ENCODE results near the gene SPATA24. TPM values are rescaled to one million over a fixed set of nuclear protein-coding genes. Genes with fewer than 3 reads are reported as not detected.
"Not testable (repeated sequence)": the region's sequence is repeated elsewhere in the genome, so short reads cannot be mapped to it uniquely, and the experiment has no call there.

The SPATA24 gene
- total RNA-seq, 1 donor from 2014 or later, result 12.4 TPM

DNA sequence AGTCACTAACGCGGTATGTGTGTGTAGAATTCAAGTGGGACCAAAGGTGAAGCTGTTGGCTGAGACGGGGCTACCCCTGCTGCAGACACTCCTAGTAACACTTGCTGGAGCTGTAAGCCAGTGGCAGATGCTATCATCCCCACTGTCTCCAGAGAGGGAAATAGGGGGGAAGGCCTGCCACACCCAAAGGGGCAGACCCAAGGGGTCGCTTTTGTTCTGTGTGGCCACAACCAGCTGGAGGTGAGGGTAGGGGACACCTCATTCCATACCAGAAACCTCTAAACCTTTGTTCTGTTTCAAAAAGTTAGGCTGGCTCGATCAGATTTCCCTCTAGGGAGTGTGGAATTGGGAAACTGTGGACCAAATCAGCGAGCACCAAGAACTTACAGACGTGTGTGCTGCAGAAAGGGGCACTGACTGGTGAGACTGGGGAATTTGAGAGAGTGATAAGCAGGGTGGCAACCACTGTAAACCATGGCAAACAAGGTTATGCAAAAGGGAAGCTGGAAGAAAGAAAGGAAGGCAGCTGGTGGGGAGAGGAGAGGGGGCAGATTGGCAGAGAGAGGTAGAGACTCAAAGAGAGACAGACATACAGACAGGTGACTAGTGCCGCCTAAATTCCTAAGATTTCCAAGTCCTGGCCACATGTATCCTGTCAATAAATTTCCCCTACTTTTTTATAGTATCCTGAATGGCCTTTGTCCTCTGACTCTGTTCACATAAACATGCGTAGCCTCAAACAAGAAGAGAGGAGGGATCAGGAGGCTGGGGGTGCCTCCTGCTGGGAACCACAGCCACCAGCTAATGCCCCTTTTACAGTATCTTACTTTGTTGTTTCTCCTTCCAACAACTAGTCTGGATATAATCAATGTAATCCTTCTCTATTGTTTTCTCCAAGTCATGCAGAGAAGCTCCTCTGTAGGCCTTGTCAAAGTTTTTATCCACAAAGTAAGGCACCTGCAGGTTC, 15.6 kb upstream of the SPATA24 start:
- intact Hi-C loops (cut with DNase I), result loop anchor here (2.0 to 10.0 kb wide), 3 partner anchors 25 to 345 kb away; partner anchors contain the start of gene PROB1
- DNase-seq (ENCODE audit: low spot score), result no peak

DNA sequence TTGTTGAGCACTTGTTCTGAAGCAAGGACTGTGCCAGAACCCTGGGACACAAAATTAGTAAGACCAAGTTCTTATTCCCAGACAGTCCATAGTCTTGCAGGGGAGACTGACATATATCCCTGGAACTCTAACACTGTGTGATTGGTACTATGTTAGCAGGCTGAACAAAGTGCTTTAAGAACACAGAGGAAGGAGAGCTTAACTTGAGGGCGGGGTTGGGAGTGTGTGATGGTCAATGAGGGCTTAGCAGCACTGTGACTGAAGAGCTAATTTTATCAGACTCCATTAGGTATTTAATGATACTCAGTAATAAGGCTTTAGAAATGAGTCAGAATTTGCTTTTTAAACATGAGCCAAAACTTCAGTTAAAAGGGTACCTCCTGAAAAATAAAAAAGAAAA, 14.9 kb upstream of the SPATA24 start:
- DNase-seq (ENCODE audit: low spot score), result no peak
- intact Hi-C loops (cut with DNase I), result loop anchor here (2.0 to 5.0 kb wide), 2 partner anchors 24 to 234 kb away; partner anchors contain the start of gene PROB1

DNA sequence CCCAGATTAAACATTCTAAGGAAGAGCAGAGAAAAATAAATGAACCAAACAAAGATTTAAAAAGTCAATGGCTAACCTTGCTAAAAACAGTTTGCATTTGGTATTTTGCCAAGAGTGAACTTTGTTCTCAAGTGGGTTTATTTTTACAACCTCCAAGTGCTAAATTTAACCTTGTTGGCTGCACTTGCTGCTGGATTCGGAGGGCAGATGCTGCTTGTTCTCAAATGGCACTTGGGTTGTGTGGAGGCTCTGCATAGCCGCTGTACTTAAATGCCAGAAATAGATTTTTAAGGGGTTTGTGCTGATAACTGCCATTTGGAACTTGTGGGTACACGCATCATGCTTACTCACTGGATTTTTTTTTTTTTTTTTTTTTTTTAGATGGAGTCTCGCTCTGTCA, 13.3 kb upstream of the SPATA24 start:
- no peak for DNase-seq (ENCODE audit: low spot score)

DNA sequence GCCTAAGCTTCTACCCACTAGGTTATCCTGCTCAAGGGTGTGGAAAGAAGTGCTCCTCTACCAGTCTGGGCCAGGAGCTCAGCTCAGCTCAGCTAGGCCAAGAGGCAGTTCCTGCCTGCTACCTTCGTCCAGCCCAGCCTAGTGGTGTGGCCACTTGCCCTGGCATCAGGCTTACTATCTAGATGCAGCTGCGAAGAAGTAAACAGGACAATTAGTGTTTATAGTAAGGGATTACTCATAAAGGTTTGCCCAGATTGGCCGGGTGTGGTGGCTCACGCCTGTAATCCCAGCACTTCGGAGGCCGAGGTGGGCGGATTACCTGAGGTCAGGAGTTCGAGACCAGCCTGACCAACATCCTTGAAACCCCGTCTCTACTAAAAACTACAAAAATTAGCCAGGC, 12.8 kb upstream of the SPATA24 start:
- intact Hi-C loops (cut with DNase I), result loop anchor here (5.0 kb wide), 1 partner anchor 236 kb away; no protein-coding TSS in a partner anchor
- DNase-seq (ENCODE audit: low spot score), result no peak

More for the DNA sequence above, 13.3 kb upstream of the SPATA24 start:
- intact Hi-C loops (cut with DNase I), result loop anchor here (5.0 kb wide), 1 partner anchor 235 kb away; no protein-coding TSS in a partner anchor

DNA sequence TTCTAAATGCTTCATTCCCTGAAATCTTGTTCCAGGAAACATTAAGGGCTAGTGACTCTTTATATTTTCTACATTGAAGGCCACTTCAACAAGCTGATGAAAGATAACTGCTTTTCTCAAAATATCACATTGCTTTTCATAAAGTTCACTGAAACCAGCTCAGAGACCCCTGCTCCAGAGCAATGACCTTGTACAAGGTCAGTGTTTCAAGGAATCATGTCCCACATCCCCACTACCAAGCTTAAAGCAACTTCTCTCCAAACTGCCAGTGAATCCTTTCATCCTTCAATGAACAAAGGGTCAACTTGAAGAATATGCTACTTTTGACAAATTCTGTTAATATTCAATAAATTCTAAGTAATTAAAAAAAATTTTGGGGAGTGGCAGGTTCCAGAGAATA, 12.0 kb upstream of the SPATA24 start:
- intact Hi-C loops (cut with DNase I), result loop anchor here (5.0 kb wide), 1 partner anchor 236 kb away; no protein-coding TSS in a partner anchor
- DNase-seq (ENCODE audit: low spot score), result no peak

DNA sequence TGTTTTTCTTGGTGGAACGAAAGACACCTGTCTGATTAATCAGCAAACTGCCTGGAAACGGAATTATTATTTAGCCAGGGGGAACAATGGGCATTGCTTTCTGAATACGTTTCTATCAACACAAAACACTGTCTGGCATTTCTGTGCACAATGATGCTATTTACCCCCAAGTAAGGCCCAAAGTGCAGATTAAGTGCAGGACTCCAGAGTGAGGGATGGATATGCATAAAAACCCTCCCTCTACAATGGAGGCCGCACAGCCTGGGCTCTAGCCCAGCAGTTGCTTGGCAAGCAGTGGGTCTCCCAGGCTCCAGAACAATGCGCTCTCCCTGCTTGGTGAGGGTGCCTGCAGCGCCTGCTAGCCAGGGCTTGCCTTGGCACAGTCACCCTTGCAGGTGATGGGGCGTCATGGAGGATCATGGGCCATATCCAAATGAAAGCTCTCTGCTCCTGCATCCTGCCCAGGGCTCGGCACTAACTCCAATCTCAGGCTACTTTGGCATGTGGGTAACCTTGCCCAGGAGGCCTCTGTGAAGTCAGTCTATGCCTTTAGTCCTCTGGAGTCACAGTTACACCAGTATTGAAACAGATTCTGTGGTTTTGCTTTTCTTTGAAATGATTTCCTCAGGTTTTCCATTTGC, 11.5 kb upstream of the SPATA24 start:
- intact Hi-C loops (cut with DNase I), result loop anchor here (5.0 kb wide), 1 partner anchor 237 kb away; no protein-coding TSS in a partner anchor
- DNase-seq (ENCODE audit: low spot score), result peak; percentile 85

DNA sequence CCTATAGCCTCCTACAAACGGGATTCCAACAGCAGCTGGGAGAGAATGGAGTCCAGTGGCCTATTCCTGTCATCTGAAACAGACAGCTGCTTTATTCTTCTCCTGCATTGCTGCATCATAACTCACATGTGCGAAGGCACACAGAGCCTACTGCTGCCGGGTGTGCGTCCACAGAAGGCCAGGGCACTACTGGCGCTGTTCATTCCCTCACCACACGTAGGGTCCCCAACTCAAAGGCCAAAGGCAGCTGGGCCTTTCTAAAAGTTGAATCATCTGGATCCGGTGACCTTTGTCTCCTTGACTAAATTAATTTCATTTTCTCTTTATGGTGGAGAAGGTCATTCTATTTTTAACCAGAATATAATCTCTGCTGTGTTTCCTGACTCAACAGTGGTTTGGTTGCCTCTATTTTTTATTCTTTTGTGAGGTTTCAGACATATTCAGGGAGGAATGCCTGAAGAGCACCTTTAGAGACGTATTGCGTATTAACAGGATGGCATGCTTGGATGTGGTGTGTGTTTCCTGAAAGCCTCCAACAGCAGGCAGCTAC, 10.8 kb upstream of the SPATA24 start:
- DNase-seq (ENCODE audit: low spot score), result no peak
- intact Hi-C loops (cut with DNase I), result loop anchor here (5.0 kb wide), 1 partner anchor 238 kb away; no protein-coding TSS in a partner anchor

DNA sequence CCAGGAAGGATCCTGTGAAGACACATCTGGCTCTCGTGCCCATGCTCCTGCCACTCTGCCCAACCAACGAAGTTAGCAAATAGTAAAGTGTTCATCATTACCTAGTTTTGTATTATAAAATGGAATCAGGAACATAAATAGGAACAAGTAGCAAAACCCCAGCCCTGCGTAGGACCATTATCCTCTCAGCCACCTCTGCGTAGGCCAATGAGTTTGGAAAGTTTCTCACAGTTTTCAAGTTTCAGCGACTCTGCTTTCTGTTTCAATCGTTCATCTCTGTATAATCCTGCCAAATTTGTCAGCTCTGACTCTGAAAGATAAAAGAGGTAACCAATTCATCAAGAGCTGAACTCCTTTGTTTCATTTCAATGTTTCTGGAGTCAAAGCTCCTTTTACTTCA, 10.1 kb upstream of the SPATA24 start:
- intact Hi-C loops (cut with DNase I), result no loop called here
- DNase-seq (ENCODE audit: low spot score), result no peak

DNA sequence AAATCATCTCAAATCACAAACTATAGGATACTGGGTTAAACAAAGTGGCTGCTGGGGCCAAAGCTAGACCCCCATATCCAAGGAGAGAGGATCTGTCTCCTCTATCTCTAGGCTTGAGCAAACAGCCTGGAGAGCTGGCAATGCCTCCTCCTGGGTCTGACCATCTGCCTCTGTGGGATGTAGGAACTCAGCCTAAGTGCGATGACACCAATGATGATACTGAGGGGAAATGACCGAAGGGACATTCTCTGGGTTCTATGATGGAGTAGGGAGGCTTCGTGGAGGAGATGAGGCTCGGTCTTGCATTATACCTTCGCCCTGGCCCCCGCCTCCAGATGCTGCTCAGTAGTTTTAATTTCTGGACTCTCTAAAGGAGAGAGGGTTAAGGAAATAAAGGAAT, 9.3 kb upstream of the SPATA24 start:
- intact Hi-C loops (cut with DNase I), result no loop called here
- DNase-seq (ENCODE audit: low spot score), result no peak

DNA sequence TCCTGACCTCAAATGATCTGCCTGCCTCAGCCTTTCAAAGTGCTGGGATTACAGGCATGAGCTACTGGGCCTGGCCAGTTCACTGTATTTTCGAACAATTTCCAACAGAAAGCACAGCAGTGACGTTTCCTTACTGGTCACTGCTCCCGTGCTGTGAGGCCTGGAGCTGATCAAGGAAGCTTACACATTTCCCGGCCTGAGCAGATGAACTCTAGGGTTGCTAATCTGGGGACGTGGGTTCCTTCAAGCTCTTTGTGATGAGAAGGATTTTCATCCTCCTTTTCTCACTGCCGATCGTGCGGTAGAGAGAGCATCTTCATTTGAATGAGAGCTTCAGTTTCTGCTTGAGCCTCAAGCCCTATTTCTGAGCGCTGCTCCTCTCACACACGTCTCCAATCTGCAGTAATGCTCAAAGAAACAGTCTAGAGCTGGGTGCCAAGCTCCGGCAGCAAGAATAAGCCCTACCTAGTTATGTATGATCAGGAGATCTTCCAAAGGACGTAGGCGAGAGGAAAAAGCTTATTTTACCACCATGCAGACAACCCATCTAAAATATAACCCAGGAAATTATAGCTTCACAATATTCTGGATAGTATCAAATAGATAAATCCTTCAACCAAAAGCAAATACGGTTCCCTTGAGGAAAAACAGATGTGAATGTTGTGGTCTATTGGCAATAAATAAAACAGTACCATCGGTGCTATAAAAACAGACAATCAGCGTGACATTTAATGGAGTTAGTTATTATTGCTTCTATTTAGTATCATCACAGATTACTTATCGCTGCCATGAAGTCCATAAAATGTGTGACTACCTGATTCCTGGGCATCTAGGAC, 7.3 kb upstream of the SPATA24 start:
- DNase-seq (ENCODE audit: low spot score), result no peak
- intact Hi-C loops (cut with DNase I), result no loop called here

DNA sequence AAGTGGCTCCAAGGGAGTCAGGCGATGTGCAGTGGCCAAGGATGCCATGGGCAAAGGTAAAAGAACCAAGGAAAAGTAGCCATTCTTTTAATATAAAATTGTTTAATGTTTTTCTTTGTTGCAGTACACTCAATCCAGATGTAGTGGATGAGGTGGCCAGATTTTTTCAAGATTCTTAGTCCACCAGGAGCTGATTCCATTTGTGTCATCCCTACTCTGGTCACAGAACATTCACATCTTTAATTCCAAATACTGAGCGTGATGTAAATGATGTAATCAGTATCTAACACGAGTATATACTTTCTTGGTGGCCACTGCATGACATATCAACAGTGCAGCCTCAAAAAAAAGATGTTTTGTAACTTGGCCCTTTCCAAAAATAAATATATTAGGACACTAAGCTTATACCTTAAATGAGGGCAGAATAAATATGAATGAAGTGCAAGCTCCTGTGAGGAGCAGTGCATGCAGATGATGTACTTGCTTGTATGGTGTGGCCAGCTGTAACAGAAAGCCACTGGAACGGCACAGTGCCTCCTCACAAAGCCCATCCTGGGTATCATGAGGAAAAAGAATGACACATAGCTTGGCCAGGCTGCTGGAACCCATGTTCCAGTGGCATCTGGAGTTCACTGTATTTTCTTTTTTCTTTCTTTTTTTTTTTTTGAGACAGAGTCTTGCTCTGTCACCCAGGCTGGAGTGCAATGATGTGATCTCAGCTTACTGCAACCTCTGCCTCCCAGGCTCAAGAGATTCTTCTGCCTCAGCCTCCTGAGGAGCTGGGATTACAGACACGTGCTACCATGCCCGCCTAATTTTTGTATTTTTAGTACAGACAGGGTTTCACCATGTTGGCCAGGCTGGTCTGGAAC, 6.5 kb upstream of the SPATA24 start:
- DNase-seq (ENCODE audit: low spot score), result no peak
- intact Hi-C loops (cut with DNase I), result no loop called here

DNA sequence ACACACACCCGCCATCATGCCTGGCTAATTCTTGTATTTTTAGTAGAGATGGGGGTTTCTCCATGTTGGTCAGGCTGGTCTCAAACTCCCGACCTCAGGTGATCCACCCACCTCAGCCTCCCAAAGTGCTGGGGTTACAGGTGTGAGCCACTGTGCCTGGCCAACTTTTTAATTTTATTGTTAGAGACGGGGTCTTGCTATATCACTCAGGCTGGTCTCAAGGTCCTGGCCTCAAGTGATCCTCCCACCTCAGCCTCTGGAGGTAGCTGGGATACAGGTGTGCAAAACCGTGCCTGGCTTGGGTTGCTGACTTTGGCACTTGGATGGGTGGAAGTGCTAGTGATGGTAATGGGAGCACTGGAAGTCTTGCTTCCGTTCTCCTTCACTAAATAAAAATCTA, 5.2 kb upstream of the SPATA24 start:
- intact Hi-C loops (cut with DNase I); DNase-seq (ENCODE audit: low spot score): not testable (repeated sequence)

DNA sequence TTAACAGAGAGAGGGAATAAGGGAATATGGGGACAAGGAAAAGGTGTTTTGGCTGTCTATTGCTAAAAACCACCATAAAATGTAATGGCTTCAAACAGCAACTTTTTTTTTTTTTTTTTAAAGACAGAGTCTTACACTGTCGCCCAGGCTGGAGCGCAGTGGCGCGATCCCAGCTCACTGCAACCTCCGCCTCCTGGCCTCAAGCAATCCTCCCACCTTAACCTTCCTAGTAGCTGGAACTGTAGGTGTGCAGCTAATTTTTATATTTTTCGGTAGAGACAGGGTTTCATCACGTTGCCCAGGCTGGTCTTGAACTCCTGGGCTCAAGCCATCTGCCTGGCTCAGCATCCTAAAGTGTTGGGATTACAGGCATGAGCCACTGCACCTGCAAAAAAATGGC, 4.3 kb upstream of the SPATA24 start:
- DNase-seq (ENCODE audit: low spot score), result no peak
- intact Hi-C loops (cut with DNase I), result no loop called here

DNA sequence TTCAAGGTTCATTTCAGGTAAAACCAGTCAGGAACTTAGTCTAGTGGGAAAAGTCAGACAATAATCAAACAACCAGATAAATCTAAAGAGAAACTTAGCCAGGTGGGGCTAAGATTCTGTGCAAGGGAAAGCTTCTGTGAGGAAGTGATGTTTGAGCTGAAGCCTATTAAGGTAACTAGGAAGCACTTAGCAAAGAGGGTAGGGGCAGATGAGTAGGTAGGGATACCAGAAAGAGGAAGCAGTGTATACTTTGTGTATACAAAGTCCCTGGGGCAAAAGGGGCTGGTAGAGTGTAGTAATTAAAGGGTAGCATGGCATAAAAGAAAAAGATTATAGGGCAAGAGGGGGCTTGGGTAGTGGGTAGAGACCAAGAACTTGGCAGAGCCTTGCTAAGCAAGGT, 3.6 kb upstream of the SPATA24 start:
- no peak for DNase-seq (ENCODE audit: low spot score)
- intact Hi-C loops (cut with DNase I), result no loop called here

DNA sequence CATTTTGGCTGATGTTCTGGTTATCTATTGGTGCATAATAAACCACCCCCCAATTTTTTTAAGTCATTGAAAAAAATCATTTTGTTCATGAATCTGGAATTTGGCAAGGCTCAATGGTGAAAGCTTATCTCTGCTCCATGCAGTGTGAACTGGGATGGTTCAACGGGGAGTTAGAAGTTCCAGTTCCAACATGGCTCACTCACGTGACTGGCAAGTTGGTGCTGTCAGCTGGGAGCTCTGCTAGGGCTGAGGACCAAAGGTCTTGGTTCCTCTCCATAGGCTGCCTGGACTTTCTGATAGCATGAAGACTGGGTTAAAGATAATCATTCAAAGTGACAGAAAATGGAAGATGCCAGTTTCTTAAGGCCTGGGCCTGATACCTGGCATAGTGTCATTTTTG, 3.1 kb upstream of the SPATA24 start:
- intact Hi-C loops (cut with DNase I), result no loop called here
- no peak for DNase-seq (ENCODE audit: low spot score)

DNA sequence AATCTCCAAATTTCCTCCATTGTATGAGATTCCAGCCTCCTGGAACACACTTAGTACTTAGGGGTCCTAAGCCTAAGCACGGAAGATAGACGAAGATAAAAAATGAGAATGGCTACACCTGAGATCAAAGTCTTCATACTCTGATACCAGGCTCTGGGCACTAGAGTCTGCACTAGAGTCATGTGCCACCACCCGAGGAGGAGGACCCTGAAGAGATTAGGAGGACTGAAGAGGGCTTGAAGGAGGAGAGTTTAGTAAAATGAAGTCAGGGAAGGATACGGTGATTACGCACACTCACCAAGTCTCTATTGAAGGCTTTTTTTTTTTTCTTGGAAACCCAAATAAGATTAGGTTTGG, 573 bp upstream of the SPATA24 start:
- intact Hi-C loops (cut with DNase I), result no loop called here
- DNase-seq (ENCODE audit: low spot score), result no peak

DNA sequence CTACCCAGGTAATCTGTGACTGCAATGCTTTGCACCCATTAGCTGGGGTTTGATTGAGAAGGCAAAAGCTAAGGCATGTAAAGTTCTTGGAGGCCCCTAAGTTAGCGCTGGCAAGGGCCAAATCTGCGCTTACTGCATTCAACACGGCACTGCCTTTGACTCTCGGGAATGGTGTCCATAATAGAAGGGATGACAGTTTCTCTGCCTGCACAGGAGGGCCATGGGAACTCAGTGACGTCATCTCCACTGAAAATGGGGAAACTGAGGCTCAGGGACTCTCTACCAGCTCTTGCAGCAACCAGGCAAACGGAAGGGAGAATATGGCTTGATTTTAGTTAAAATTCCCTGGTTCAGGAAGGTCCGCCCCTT, 487 bp downstream of the SPATA24 start:
- intact Hi-C loops (cut with DNase I), result no loop called here
- DNase-seq (ENCODE audit: low spot score), result no peak

DNA sequence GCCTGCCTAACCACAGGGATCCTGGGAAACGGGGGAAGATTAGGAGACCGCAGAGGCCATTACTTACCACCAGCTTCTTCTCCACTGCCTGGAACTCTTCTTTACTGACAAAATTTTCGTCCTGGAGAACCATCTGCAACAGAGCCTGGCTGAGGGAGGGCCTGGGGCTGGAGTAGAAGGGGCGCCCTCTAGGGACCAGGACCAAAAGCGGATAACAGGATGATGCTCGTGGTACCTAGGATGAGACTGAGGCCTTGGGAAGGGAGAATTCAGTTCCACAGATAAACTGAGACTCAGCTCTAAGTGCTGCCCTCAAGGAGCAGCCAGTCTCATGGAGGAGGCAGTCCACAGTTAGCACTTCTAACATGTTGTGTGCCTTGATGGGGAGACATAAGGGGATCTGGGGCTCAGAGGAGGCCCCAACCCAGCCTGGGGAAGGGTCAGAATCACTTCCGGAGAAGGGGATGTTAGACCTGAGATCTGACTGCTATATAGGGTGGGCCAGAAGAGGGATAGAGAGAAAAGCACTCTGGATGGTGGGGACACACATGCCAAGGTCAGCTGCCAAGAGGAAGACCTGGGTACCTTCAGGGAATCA, 1.2 kb downstream of the SPATA24 start:
- no peak for DNase-seq (ENCODE audit: low spot score)
- intact Hi-C loops (cut with DNase I), result no loop called here

All from cardiac septum (tissue), 1 donor.